MCF 10A (cell line): ENCODE measurements around the gene UTP3. TPM values are rescaled to one million over a fixed set of nuclear protein-coding genes. Genes with fewer than 3 reads are reported as not detected.
"Not testable (repeated sequence)": the region's sequence is repeated elsewhere in the genome, so short reads cannot be mapped to it uniquely, and the experiment has no call there.

ENCODE experiments used
- BruUV-seq: library from RNA; stranded (reverse); fragments of 400-500 nt; replicated peaks from 2 replicates; lab custom pipeline; 2021; lab: Mats Ljungman, UMichigan
- CTCF ChIA-PET: fragments of 300-600 bp; sonication (Branson Sonifier 250); formaldehyde crosslinking; extraction: SDS; loops from one replicate; lab custom pipeline; 2021; ENCODE audit warnings: antibody characterized with exemption, inconsistent platforms; lab: Yijun Ruan, JAX
- POLR2A ChIA-PET: fragments of 300-600, 350-650 bp; sonication (Branson Sonifier 250); formaldehyde crosslinking; extraction: SDS; loops from one replicate; lab custom pipeline; 2020; ENCODE audit warnings: antibody characterized with exemption, inconsistent platforms; lab: Yijun Ruan, JAX
- DNase-seq: peaks from one replicate; pipeline ENCODE4 v3.0.0-alpha.2; 2018; ENCODE audit not compliant: unreplicated experiment
- H3K27ac Mint-ChIP-seq: one replicate; pipeline ENCODE4 v1.8.0; 2022; ENCODE audit warnings: mild to moderate bottlenecking, low read depth, mixed read lengths; ENCODE audit not compliant: unreplicated experiment
- H3K27me3 Mint-ChIP-seq: one replicate; pipeline ENCODE4 v1.8.0; 2022; ENCODE audit warnings: mixed read lengths; ENCODE audit not compliant: insufficient read depth, unreplicated experiment
- H3K36me3 Mint-ChIP-seq: one replicate; pipeline ENCODE4 v1.8.0; 2022; ENCODE audit warnings: mild to moderate bottlenecking, moderate library complexity, mixed read lengths; ENCODE audit not compliant: insufficient read depth, unreplicated experiment
- H3K4me1 Mint-ChIP-seq: one replicate; pipeline ENCODE4 v1.8.0; 2022; ENCODE audit warnings: mixed read lengths; ENCODE audit not compliant: insufficient read depth, unreplicated experiment
- H3K4me3 Mint-ChIP-seq: one replicate; pipeline ENCODE4 v1.8.0; 2022; ENCODE audit warnings: mild to moderate bottlenecking, moderate library complexity, mixed read lengths; ENCODE audit not compliant: unreplicated experiment
- H3K9me3 Mint-ChIP-seq: one replicate; pipeline ENCODE4 v1.8.0; 2022; ENCODE audit warnings: mixed read lengths; ENCODE audit not compliant: unreplicated experiment
- CTCF ChIP-seq: fragments of 200-600 bp; IDR thresholded peaks from one replicate; pipeline ENCODE4 v1.8.0; 2022; ENCODE audit warnings: antibody characterized with exemption, mild to moderate bottlenecking; ENCODE audit not compliant: unreplicated experiment
- intact Hi-C: fragments of 100-400 bp; cut with micrococcal nuclease; formaldehyde crosslinking; loops from 2 replicates; pipeline ENCODE4 v1.14.1; 2022
- total RNA-seq: library from RNA; stranded (reverse); gene quantifications from 2 replicates; pipeline ENCODE4 v1.2.3, GENCODE V29; 2022

The UTP3 gene
- total RNA-seq, 1 experiment from 2014 or later, result 45.4 TPM

- no peak for DNase-seq
- H3K36me3 Mint-ChIP-seq, result peaks cover 6% of the 10 kb centered on the region
- peaks cover 6% of the 10 kb centered on the region for H3K4me1 Mint-ChIP-seq
- H3K27ac Mint-ChIP-seq, result peak overlapping the region; percentile 75
- TF ChIP-seq CTCF, result no peak
- H3K27me3 Mint-ChIP-seq, result no peaks in the 10 kb centered on the region
- intact Hi-C loops, result loop anchor here (5.0 kb wide), 2 partner anchors 48 to 137 kb away; partner anchors contain the start of gene GRSF1
- ChIA-PET CTCF (interaction anchor here (3.4 kb wide), 1 partner anchor 12 kb away, joined by 26 read pairs; the partner anchor contains the start of gene UTP3), POLR2A (interaction anchor here (0.9 to 9.4 kb wide), 7 partner anchors 10 to 295 kb away, joined by 3 to 278 read pairs (median 6); partner anchors contain the start of genes DCK, GRSF1 and UTP3)
- no peaks in the 10 kb centered on the region for H3K9me3 Mint-ChIP-seq
- no peak overlapping the region for H3K4me3 Mint-ChIP-seq
- no TSS peak for BruUV-seq
Measured at GRCh38 chr4:70700712-70701111, 12.4 kb downstream of the UTP3 start.

DNA sequence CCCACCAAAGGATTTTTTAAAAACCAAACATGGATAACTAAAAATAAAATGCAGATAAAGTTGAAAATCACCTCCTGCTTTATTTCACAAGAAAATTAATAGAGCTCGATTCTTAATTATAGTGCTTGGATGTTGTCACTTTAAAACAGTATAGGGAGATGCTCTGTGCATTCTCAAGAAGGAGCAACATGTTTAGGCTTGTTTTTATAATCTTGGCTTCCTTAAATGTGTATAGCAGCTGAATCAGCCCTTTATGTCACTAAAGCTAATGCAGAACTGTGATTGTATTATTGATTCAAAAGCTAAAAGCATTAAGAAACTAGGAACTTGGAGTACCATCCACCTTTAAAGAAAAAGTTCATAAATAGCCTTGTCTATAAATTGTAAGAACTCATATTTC lies 12.9 kb downstream of the UTP3 start:
- BruUV-seq, result no TSS peak
- ChIA-PET CTCF (interaction anchor here (0.6 to 3.4 kb wide), 2 partner anchors 12 to 197 kb away, joined by 3 to 26 read pairs; partner anchors contain the start of gene UTP3), POLR2A (interaction anchor here (0.9 to 9.4 kb wide), 7 partner anchors 11 to 295 kb away, joined by 3 to 278 read pairs (median 6); partner anchors contain the start of genes DCK, GRSF1 and UTP3)
- DNase-seq, result peak; percentile 47
- H3K4me1 Mint-ChIP-seq, result peaks cover 6% of the 10 kb centered on the region
- intact Hi-C loops, result loop anchor here (5.0 kb wide), 2 partner anchors 49 to 136 kb away; partner anchors contain the start of gene GRSF1
- H3K36me3 Mint-ChIP-seq, result peaks cover 6% of the 10 kb centered on the region
- H3K9me3 Mint-ChIP-seq, result no peaks in the 10 kb centered on the region
- no peak for TF ChIP-seq CTCF
- peak overlapping the region; percentile 75 for H3K27ac Mint-ChIP-seq
- no peak overlapping the region for H3K4me3 Mint-ChIP-seq
- no peaks in the 10 kb centered on the region for H3K27me3 Mint-ChIP-seq

DNA sequence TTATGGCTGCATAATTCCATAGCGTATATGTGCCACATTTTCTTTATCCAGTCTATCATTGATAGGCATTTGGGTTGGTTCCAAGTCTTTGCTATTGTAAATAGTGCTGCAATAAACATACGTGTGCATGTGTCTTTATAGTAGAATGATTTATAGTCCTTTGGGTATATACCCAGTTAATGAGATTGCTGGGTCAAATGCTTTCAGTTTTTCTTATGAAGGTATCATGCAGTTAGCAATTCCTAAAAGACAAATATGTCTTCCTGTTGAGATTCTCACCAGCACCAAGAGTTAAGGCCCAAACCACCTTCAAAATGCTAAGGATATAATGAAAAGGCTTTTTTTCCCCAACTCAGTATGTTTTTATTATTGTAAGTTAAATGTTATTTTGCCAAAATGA lies 14.3 kb downstream of the UTP3 start:
- ChIA-PET POLR2A (interaction anchor here (1.3 to 9.4 kb wide), 5 partner anchors 12 to 199 kb away, joined by 5 to 278 read pairs (median 59); partner anchors contain the start of genes GRSF1, MOB1B and UTP3), CTCF (interaction anchor here (3.1 to 4.5 kb wide), 3 partner anchors 13 to 33 kb away, joined by 26 to 49 read pairs (median 37); partner anchors contain the start of gene UTP3)
- not testable (repeated sequence) for DNase-seq, H3K4me1 Mint-ChIP-seq, H3K27ac Mint-ChIP-seq, H3K9me3 Mint-ChIP-seq, H3K36me3 Mint-ChIP-seq, H3K4me3 Mint-ChIP-seq, BruUV-seq, H3K27me3 Mint-ChIP-seq
- intact Hi-C loops, result loop anchor here (5.0 kb wide), 2 partner anchors 50 to 135 kb away; partner anchors contain the start of gene GRSF1

- BruUV-seq, result no TSS peak
- Mint-ChIP-seq H3K27ac (peak overlapping the region; percentile 84), H3K9me3 (no peaks in the 10 kb centered on the region), H3K4me1 (peaks cover 6% of the 10 kb centered on the region), H3K4me3 (peak overlapping the region; percentile 93), H3K27me3 (no peaks in the 10 kb centered on the region), H3K36me3 (peaks cover 6% of the 10 kb centered on the region)
- TF ChIP-seq CTCF, result no peak
- peak; percentile 68 for DNase-seq
- POLR2A ChIA-PET, result interaction anchor here (0.7 to 9.4 kb wide), 18 partner anchors 9 to 292 kb away, joined by 3 to 278 read pairs (median 4); partner anchors contain the start of genes DCK, GRSF1, MOB1B and UTP3
- CTCF ChIA-PET, result interaction anchor here (0.6 to 4.5 kb wide), 11 partner anchors 11 to 233 kb away, joined by 3 to 49 read pairs (median 4); partner anchors contain the start of gene UTP3
- intact Hi-C loops, result loop anchor here (2.0 to 5.0 kb wide), 4 partner anchors 15 to 134 kb away; partner anchors contain the start of genes GRSF1 and UTP3
Measured at GRCh38 chr4:70703619-70704214, 15.4 kb downstream of the UTP3 start.
